ENCODE results near the gene SLC7A5.

Gene SLC7A5

GRCh38 chr16:87834005-87834667, 35.2 kb downstream of the SLC7A5 start:
- Histone ChIP-seq H3K4me3 (ENCODE audit: low read depth, low read length) (no peak overlapping the region), H3K27ac (no peak overlapping the region), H3K36me3 (replicated peaks) (peaks cover 94% of the 10 kb centered on the region), H3K27me3 (replicated peaks) (no peaks in the 10 kb centered on the region)
- in situ Hi-C loops (cut with HindIII; ENCODE audit: low pct_ligation_motif_present, low sequenced_read_pairs), result no loop called here
- DNase-seq, result no peak
- TF ChIP-seq, protein P1, sequence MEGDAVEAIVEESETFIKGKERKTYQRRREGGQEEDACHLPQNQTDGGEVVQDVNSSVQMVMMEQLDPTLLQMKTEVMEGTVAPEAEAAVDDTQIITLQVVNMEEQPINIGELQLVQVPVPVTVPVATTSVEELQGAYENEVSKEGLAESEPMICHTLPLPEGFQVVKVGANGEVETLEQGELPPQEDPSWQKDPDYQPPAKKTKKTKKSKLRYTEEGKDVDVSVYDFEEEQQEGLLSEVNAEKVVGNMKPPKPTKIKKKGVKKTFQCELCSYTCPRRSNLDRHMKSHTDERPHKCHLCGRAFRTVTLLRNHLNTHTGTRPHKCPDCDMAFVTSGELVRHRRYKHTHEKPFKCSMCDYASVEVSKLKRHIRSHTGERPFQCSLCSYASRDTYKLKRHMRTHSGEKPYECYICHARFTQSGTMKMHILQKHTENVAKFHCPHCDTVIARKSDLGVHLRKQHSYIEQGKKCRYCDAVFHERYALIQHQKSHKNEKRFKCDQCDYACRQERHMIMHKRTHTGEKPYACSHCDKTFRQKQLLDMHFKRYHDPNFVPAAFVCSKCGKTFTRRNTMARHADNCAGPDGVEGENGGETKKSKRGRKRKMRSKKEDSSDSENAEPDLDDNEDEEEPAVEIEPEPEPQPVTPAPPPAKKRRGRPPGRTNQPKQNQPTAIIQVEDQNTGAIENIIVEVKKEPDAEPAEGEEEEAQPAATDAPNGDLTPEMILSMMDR (IDR thresholded peaks at IDR 0.05; ENCODE audit: low read depth, low read length, missing control alignments), result no peak

DNA sequence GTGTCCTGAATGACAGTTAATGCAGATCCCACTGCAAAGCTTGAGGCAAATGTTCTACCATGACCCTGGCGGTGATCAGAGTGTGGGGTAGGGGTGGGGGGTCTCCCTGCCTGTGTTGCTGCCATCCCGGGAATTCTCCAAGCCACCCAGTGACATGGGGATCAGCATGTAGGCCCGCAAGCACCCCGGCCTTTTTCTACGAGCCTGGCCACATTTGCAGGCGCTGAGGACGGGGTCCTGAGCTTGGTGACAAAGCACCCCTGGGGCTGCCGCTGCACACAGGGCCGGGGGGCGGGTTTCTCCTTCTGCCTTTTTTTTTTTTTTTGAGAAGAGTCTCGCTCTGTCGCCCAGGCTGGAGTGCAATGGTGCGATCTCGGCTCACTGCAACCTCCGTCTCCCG, 35.8 kb downstream of the SLC7A5 start:
- peaks cover 90% of the 10 kb centered on the region for H3K36me3 ChIP-seq (replicated peaks)
- in situ Hi-C loops (cut with HindIII; ENCODE audit: low pct_ligation_motif_present, low sequenced_read_pairs), result no loop called here
- TF ChIP-seq, protein P1 (IDR thresholded peaks at IDR 0.05; ENCODE audit: low read depth, low read length, missing control alignments), result no peak
- no peak overlapping the region for H3K4me3 ChIP-seq (ENCODE audit: low read depth, low read length)
- DNase-seq, result no peak
- no peaks in the 10 kb centered on the region for H3K27me3 ChIP-seq (replicated peaks)
- H3K27ac ChIP-seq, result no peak overlapping the region

GRCh38 chr16:87832741-87833502, 36.4 kb downstream of the SLC7A5 start:
- H3K27me3 ChIP-seq (replicated peaks), result no peaks in the 10 kb centered on the region
- in situ Hi-C loops (cut with HindIII; ENCODE audit: low pct_ligation_motif_present, low sequenced_read_pairs), result no loop called here
- H3K27ac ChIP-seq, result no peak overlapping the region
- TF ChIP-seq, protein P1 (IDR thresholded peaks at IDR 0.05; ENCODE audit: low read depth, low read length, missing control alignments), result no peak
- H3K4me3 ChIP-seq (ENCODE audit: low read depth, low read length), result no peak overlapping the region
- H3K36me3 ChIP-seq (replicated peaks), result peaks cover 90% of the 10 kb centered on the region
- DNase-seq, result no peak

DNA sequence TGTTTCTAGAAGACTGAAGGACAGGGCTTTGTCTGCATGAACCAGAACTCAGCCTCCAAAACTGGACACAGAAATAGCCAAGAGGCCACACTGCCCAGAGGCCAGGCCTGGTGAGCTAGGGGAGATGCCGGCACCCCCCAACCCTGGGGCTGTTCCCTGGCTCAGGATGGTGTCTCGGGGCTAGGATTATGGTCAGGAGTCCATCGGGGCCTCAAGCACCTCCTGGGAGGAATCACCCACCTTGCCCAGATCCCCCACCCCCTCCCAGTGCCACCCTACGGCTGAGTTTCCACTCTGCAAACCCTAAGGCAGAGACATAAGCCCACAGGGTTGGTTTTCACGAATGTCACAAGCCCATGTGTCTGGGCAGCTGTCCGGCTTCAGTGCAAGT, 37.2 kb downstream of the SLC7A5 start:
- no peak for DNase-seq
- H3K27ac ChIP-seq, result no peak overlapping the region
- peaks cover 82% of the 10 kb centered on the region for H3K36me3 ChIP-seq (replicated peaks)
- no peaks in the 10 kb centered on the region for H3K27me3 ChIP-seq (replicated peaks)
- in situ Hi-C loops (cut with HindIII; ENCODE audit: low pct_ligation_motif_present, low sequenced_read_pairs), result no loop called here
- TF ChIP-seq, protein P1 (IDR thresholded peaks at IDR 0.05; ENCODE audit: low read depth, low read length, missing control alignments), result no peak
- H3K4me3 ChIP-seq (ENCODE audit: low read depth, low read length), result no peak overlapping the region

GRCh38 chr16:87831421-87832136, 37.7 kb downstream of the SLC7A5 start:
- Histone ChIP-seq H3K27ac (no peak overlapping the region), H3K36me3 (replicated peaks) (peaks cover 76% of the 10 kb centered on the region), H3K4me3 (ENCODE audit: low read depth, low read length) (no peak overlapping the region), H3K27me3 (replicated peaks) (no peaks in the 10 kb centered on the region)
- DNase-seq, result no peak
- TF ChIP-seq, protein P1 (IDR thresholded peaks at IDR 0.05; ENCODE audit: low read depth, low read length, missing control alignments), result no peak
- in situ Hi-C loops (cut with HindIII; ENCODE audit: low pct_ligation_motif_present, low sequenced_read_pairs), result no loop called here

Measured in brain microvascular endothelial cell (primary cell).